Uterus (tissue), 2 donors: ENCODE results near the gene HYKK.

ENCODE experiments used
- POLR2A ChIP-seq, 2 donors: fragments of 450-650 bp; IDR thresholded peaks; one replicate each; pipeline ENCODE4 v1.6.1; 2016; ENCODE audit warnings: antibody characterized with exemption in 2 of 2, mild to moderate bottlenecking in 1 of 2, moderate library complexity in 1 of 2
- TF ChIP-seq, protein P1 (sequence below), 4 experiments: fragments of 200-600 bp in 2 of 4; fragments of 450-650 bp in 2 of 4; sonication (generic) in 2 of 4; IDR thresholded peaks; one replicate each; pipeline ENCODE4 v1.5.1; 2016 to 2019; ENCODE audit warnings: antibody characterized with exemption in 4 of 4, mild to moderate bottlenecking in 2 of 4, moderate library complexity in 1 of 4

GRCh38 chr15:78540141-78540870 is 32.9 kb downstream of the HYKK start, which contains the start of gene PSMA4:
- TF ChIP-seq, protein P1, sequence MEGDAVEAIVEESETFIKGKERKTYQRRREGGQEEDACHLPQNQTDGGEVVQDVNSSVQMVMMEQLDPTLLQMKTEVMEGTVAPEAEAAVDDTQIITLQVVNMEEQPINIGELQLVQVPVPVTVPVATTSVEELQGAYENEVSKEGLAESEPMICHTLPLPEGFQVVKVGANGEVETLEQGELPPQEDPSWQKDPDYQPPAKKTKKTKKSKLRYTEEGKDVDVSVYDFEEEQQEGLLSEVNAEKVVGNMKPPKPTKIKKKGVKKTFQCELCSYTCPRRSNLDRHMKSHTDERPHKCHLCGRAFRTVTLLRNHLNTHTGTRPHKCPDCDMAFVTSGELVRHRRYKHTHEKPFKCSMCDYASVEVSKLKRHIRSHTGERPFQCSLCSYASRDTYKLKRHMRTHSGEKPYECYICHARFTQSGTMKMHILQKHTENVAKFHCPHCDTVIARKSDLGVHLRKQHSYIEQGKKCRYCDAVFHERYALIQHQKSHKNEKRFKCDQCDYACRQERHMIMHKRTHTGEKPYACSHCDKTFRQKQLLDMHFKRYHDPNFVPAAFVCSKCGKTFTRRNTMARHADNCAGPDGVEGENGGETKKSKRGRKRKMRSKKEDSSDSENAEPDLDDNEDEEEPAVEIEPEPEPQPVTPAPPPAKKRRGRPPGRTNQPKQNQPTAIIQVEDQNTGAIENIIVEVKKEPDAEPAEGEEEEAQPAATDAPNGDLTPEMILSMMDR (IDR thresholded peaks at IDR 0.05): peak in 2 of 4 experiments; percentile 36 to 38
- TF ChIP-seq POLR2A (IDR thresholded peaks at IDR 0.05): peak; percentile 54 to 83
